HG03565 (cell line): Measurements from ENCODE around the gene CCDC91.
"Not testable (repeated sequence)": the region's sequence is repeated elsewhere in the genome, so short reads cannot be mapped to it uniquely, and the experiment has no call there.

Experiments
- ATAC-seq: cut with Tn5 transposase; IDR thresholded peaks from one replicate; pipeline ENCODE4 v1.9.1; 2021; ENCODE audit warnings: mild to moderate bottlenecking, moderate library complexity; ENCODE audit not compliant: unreplicated experiment

Gene CCDC91

GRCh38 chr12:28446031-28446430 is 255.8 kb downstream of the CCDC91 start:
- ATAC-seq = no peak

GRCh38 chr12:28453686-28454085 is 263.4 kb downstream of the CCDC91 start:
- ATAC-seq = no peak

- ATAC-seq = no peak
Observed at GRCh38 chr12:28456934-28457710, 266.9 kb downstream of the CCDC91 start.

GRCh38 chr12:28457785-28458184 is 267.5 kb downstream of the CCDC91 start:
- no peak for ATAC-seq

GRCh38 chr12:28459481-28459880 is 269.2 kb downstream of the CCDC91 start:
- ATAC-seq = no peak

- ATAC-seq = peak; percentile 61
Observed at GRCh38 chr12:28460420-28461130, 270.3 kb downstream of the CCDC91 start.

GRCh38 chr12:28463396-28463795 is 273.1 kb downstream of the CCDC91 start:
- no peak for ATAC-seq

GRCh38 chr12:28471762-28472161 is 281.5 kb downstream of the CCDC91 start:
- ATAC-seq = not testable (repeated sequence)

- ATAC-seq = not testable (repeated sequence)
Observed at GRCh38 chr12:28476206-28476605, 285.9 kb downstream of the CCDC91 start.

- not testable (repeated sequence) for ATAC-seq
Observed at GRCh38 chr12:28479097-28479496, 288.8 kb downstream of the CCDC91 start.

- no peak for ATAC-seq
Observed at GRCh38 chr12:28479683-28480082, 289.4 kb downstream of the CCDC91 start.

GRCh38 chr12:28484156-28484555 is 293.9 kb downstream of the CCDC91 start:
- ATAC-seq = no peak

- no peak for ATAC-seq
Observed at GRCh38 chr12:28486521-28486920, 296.3 kb downstream of the CCDC91 start.

- ATAC-seq = no peak
Observed at GRCh38 chr12:28489246-28489645, 299.0 kb downstream of the CCDC91 start.

- peak; percentile 98 for ATAC-seq
Observed at GRCh38 chr12:28497889-28498411, 307.7 kb downstream of the CCDC91 start.

GRCh38 chr12:28498850-28499249 is 308.6 kb downstream of the CCDC91 start:
- no peak for ATAC-seq

GRCh38 chr12:28500373-28501024 is 310.2 kb downstream of the CCDC91 start:
- ATAC-seq = no peak

GRCh38 chr12:28506271-28506670 is 316.0 kb downstream of the CCDC91 start:
- ATAC-seq = no peak

GRCh38 chr12:28507033-28507432 is 316.8 kb downstream of the CCDC91 start:
- ATAC-seq = no peak

- no peak for ATAC-seq
Observed at GRCh38 chr12:28507867-28508266, 317.6 kb downstream of the CCDC91 start.

- no peak for ATAC-seq
Observed at GRCh38 chr12:28512406-28512805, 322.1 kb downstream of the CCDC91 start.
